NCI-H82 treated with DMSO at 0.1 percent for 48 hours (cell line): ENCODE results near the gene GSTO1.

ENCODE experiments used
- DNase-seq: peaks from one replicate; lab custom pipeline; 2025; ENCODE audit not compliant: unreplicated experiment; lab: John Stamatoyannopoulos, UW

The GSTO1 gene

GRCh38 chr10:104303594-104304355, 49.1 kb downstream of the GSTO1 start:
- no peak for DNase-seq

- DNase-seq = no peak
These were observed 49.7 kb downstream of the GSTO1 start for GRCh38 chr10:104304356-104304745.

GRCh38 chr10:104304927-104305326, 50.2 kb downstream of the GSTO1 start:
- no peak for DNase-seq

DNA sequence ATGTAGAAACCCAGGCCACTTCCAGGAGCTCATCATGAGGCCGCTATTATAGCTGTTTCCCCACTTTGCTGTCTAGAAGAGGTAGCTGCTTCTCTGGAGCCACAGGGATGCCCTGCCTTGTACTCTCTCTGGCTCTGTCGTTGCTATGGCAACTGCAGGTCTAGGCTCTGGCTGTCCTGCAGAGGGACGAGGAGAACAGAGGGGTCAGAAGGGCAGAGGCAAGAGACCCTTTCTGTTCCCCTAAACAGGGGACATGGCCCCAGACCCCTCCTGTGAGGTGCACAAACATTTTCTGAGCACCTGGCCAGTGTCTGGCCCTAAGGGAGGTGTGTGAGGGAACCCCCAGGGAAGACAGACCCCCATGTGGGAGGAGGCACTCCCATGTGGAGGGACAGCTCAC, 52.2 kb downstream of the GSTO1 start:
- DNase-seq = no peak

- no peak for DNase-seq
These were observed 53.1 kb downstream of the GSTO1 start for GRCh38 chr10:104307576-104308438.

DNA sequence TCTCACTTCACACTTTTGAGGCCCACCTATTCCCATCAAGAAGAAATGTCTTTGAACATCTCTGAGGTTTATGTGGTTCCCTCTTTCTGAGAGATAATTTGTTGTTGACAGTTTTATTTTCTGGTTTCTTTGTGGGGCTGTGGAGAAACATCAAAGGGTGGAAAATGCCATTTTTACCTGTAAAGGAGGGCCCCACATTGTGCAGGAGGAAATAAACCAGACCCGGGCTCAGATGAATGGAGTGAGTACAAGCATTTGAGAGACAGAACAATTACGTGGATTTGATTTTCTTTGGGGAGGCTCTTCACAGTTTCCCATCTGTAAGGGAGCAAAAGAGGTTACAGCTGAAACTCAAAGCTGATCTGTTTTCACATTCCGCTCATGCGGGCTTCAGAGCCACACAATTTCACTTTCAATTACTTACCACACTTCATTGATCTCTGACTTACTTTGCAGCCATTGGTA, 53.8 kb downstream of the GSTO1 start:
- no peak for DNase-seq

DNA sequence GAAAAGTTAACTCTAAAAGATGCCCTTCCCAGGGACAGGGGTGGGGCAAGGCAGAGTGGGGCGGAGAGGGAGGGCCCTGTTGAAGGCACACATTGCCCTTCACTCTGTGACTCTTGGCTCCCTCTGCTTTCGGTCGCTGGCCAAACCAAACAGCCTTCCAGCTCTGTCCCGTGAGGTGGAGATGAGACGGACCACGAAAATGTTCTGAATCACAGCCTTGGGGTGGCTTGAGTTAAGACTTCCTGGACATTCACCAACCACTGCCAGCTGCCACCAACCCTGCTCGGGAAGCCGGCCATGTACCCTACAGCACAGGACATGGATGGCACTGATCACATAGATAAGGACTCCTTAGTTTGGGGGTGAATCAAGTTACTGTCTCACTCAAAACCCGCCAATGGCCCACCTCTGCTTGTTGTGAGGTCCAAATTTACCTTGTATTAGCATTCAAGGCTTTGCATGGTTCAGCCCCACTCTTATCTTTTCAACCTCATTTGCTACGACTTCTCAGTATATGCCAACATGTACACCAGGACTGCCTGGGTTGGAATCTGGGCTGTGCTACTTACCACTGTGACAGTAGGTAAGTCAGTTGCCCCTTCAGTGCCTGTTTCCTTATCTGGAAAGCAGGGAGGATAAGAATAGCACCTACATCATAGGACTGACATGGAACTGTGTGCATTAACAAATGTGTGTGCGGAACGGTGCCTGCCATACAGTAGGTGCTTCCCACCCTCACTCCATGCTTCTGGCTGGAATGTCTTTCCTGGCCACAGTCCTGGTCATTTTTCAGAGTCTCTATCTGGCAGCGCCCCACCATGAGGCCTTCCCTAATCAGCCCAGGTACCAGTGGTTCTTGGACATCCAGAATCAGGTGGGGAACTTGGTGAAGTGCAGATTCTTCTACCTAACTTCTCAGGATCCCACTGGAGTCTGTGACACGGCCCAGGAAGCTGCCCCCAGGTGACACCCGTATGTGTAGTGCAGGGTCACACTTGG, 55.6 kb downstream of the GSTO1 start:
- no peak for DNase-seq

DNA sequence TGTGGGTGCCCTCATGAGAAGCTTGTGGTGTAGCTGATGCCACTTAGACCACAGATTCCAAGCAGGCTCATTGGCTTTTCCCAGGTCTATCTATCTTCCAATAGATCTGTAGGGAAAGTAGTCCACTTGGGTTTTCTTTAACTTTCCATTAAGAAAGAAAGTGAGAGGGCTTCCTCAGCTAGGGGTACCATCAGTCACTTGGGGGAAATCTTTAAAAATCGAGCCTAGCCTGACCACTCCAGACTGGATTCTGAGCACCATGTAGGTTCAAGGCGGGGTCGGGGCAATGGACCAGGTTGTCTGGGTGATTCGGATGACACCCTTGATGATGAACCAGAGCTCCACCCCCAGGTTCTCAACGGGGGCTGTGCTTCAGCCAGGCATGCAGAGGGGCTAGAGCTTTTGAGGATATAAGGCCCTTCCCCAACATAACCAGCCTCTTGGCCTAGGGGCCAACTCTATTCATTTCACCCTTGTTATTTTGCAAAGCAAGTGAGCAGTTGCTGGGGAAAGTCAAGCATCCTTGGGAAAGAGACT, 56.6 kb downstream of the GSTO1 start:
- DNase-seq = no peak

DNA sequence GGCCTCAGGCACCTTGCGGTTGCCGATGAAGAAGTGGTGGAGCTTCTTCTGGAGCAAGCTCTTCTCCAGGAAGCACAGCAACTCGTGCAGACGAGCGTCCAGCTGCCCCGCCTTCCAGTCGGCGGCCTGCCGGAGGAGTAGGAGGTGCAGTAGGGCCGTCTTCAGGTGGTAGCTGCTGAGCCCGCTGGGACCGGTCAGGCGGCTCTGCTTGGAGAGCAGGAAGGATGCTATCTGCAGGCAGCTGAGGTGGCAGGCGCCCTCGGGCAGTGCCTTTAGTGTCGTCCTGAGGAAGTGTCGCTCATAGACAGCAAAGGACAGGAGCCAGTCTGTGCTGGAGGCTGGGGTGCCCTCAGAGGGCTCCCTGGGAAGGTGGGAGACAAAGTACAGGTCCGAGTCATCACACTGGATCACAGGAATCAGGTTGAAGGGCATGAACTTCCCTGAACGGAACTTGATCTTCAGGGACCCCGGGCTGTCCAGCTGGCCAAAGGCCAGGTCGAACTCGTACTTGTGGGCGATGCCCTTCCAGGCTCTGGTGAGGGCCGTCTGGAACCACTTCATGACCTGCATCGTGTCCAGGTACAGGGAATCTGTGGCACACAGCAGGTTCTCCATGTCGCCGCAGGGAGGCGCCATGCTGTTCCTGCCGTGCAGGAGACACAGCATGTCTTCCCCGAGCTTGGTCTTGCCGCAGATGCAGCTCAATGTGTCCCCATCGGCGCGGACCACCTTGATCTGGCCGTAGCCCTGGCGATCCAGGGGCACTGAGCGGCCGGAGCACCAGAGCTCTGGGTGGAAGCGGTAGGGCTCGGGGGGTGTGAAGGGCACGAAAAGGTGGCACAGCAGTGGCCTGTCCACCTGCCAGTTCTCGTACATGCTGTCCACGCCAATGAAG, 60.1 kb downstream of the GSTO1 start:
- no peak for DNase-seq

DNA sequence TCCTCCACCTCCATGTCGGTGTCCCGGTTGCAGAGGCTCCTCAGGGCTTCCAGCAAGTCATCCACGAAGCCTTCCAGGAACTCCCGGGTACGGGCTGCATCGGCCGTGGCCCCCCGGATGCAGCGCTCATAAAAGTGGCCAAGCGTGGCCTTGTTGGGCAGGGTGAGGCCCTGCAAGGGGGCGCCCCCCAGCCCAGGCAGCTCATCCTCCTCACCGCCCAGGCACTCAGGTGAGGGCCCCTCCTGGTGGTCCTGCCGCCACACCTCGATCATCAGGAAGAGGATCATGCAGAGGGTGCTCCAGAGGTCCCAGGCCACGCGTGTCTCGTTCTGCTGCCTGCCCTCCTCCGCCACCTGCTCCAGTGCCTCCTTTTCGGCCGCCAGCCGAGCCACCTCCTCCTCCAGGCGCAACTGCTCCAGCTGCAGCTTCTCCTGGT, 60.8 kb downstream of the GSTO1 start:
- no peak for DNase-seq

DNA sequence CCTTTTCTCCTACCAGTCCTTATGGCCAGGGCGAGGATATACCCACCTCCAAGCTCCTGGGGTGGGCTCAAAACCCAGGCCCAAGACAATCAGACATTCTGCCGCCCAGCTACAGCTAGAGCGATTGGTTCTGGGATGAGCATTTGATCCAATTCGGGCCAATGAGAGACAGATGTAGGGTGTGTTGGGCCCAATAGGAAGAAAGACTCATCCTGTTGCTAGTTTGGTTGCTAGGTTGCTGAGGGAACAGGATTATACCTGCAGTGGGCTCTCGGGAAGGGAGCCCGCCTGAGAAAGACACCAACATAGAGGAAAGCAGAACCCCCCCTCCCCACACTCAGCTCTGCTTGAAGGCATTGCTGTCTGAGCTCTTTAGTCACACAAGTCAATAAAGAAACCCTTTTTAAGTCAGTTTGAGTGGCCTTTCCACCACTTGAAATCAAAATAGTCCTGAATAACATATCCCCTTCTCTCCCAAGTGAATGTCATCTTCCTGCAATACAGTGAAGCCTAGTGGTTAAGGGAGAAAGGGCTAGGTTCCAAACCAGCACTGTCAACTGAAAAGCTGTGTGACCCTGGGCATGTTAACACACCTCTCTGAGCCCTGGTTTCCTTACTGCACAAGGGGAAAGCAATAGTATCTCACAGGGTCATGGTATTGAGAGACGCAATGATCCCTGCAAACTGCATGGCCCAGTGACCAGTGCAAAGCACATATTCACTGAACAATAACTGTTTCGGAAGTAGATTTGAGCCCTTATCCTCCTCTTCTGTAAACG, 61.8 kb downstream of the GSTO1 start:
- DNase-seq = no peak
